ENCODE results near the gene LDB3. TPM values are rescaled to one million over a fixed set of nuclear protein-coding genes. Genes with fewer than 3 reads are reported as not detected.
A peak's percentile ranks its signal among the peaks of the same experiment; 100 is the strongest.

The LDB3 gene
- total and polyA plus RNA-seq, 12 donors, result 162 to 1,738 (median 1,513) TPM

DNA sequence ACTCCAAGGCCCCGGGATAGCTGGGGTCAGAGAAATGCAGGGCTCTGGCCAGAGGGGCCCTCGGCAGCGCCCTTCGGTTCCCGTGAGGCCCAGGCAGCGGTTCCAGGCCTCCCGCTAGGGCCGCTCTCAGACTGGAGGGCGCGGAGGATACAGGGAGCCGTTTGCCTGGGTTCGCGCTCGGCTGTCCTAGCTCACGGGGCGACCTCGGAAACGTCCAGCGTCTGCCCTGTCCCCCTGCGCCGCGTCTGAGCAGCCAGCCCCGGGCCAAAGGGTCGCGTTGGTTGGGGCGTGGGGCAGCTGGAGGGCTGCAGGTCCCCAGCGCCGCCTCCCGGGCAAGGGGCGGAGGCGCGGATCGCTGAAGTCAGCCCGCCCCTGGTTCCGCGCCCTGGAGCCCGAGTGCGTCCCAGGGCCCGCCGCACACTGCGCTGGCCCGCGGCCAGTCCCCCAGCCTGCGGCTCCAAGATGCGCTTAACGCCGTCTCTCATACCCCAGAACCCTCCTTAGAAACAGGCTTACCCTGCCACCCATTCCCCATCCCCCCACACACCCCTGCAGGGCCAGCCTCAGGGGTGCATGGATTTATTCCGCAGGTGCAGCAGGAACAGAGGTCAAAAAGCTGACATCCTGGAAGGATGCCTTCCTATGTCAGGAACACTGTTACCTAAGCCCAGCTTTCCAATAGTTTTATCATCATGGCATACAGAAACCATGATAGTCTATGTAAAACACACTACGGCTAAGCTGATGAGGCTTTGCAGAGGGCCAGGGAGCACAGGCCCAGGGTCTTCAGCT lies 36.1 kb upstream of the LDB3 start:
- TF ChIP-seq, protein P1, sequence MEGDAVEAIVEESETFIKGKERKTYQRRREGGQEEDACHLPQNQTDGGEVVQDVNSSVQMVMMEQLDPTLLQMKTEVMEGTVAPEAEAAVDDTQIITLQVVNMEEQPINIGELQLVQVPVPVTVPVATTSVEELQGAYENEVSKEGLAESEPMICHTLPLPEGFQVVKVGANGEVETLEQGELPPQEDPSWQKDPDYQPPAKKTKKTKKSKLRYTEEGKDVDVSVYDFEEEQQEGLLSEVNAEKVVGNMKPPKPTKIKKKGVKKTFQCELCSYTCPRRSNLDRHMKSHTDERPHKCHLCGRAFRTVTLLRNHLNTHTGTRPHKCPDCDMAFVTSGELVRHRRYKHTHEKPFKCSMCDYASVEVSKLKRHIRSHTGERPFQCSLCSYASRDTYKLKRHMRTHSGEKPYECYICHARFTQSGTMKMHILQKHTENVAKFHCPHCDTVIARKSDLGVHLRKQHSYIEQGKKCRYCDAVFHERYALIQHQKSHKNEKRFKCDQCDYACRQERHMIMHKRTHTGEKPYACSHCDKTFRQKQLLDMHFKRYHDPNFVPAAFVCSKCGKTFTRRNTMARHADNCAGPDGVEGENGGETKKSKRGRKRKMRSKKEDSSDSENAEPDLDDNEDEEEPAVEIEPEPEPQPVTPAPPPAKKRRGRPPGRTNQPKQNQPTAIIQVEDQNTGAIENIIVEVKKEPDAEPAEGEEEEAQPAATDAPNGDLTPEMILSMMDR (IDR thresholded peaks at IDR 0.05), result peak in 5 of 9 donors; percentile 31 to 56 (median 51)
- peaks cover 0 to 54% (median 22%) of the 10 kb centered on the region in 7 donors for H3K27me3 ChIP-seq
- peak; percentile 59 to 85 (median 73) for ATAC-seq
- peak overlapping the region in 8 of 10 donors; percentile 31 to 72 (median 47) for H3K27ac ChIP-seq
- peak; percentile 27 to 65 for DNase-seq
- no peaks in the 10 kb centered on the region for H3K9me3 ChIP-seq
- peaks cover 0 to 31% (median 6%) of the 10 kb centered on the region in 9 donors for H3K4me1 ChIP-seq
- intact Hi-C loops (cut with DNase I), result no loop called here
- WGBS, 2 donors, result 4 to 5% methylated on average over 44 to 49 of the region's 49 CpGs
- H3K36me3 ChIP-seq, result no peaks in the 10 kb centered on the region
- H3K4me3 ChIP-seq, result peak overlapping the region in 9 of 10 donors; percentile 22 to 52 (median 45)

DNA sequence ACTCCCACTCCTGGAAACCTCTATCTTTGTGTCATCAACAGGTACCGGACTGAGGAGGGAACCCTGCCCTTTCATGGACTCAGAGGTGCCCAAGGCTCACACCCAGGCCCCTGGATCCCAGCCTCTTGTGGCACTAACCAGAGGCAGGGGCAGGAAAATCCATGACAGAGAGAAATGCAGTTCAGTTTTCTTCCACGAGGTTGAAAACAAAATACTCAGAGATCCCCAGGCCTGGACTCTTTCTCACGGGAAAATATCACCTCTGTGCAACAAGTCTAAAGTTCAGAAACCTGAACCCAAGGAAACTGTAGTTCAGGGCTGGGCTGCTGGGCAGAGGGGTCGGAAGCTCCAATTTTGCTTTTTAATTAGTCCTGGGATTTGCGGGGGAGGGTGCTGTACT lies 35.4 kb upstream of the LDB3 start:
- Histone ChIP-seq H3K36me3 (no peaks in the 10 kb centered on the region), H3K27ac (no peak overlapping the region), H3K27me3 (peaks cover 0 to 51% (median 22%) of the 10 kb centered on the region in 7 donors), H3K9me3 (no peaks in the 10 kb centered on the region), H3K4me3 (no peak overlapping the region), H3K4me1 (peaks cover 0 to 31% (median 6%) of the 10 kb centered on the region in 9 donors)
- TF ChIP-seq, protein P1 (IDR thresholded peaks at IDR 0.05), result no peak
- intact Hi-C loops (cut with DNase I), result no loop called here
- 69 to 70% methylated on average over 5 of the region's 5 CpGs for WGBS, 2 donors
- DNase-seq, result no peak
- ATAC-seq, result peak in 1 of 8 donors; percentile 14

DNA sequence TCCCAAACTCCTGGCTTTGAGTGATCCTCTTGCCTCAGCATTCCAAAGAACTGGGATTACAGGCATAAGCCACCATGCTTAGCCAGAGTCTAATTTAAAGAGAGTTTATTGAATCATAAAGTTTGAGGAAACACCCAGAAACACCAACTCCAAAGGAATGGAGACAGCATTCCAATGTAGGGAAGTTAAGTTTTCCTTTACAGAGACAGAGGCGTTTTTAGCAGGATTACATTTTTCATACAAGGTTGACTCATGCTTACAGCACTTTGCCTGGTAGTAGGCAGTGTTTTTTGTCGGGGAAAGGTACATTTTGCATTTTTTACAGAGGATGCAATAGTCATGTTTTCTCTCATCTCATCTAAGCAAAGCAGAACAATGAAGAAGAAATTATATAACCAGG lies 32.9 kb upstream of the LDB3 start:
- peaks cover 0 to 42% (median 20%) of the 10 kb centered on the region in 7 donors for H3K27me3 ChIP-seq
- H3K9me3 ChIP-seq, result no peaks in the 10 kb centered on the region
- 59 to 78% methylated on average over 2 of the region's 2 CpGs for WGBS, 2 donors
- TF ChIP-seq, protein P1 (IDR thresholded peaks at IDR 0.05), result no peak
- peaks cover 0 to 24% (median 6%) of the 10 kb centered on the region in 9 donors for H3K4me1 ChIP-seq
- no peak for DNase-seq
- no peaks in the 10 kb centered on the region for H3K36me3 ChIP-seq
- no peak overlapping the region for H3K27ac ChIP-seq
- ATAC-seq, result no peak
- intact Hi-C loops (cut with DNase I), result no loop called here
- H3K4me3 ChIP-seq, result no peak overlapping the region

DNA sequence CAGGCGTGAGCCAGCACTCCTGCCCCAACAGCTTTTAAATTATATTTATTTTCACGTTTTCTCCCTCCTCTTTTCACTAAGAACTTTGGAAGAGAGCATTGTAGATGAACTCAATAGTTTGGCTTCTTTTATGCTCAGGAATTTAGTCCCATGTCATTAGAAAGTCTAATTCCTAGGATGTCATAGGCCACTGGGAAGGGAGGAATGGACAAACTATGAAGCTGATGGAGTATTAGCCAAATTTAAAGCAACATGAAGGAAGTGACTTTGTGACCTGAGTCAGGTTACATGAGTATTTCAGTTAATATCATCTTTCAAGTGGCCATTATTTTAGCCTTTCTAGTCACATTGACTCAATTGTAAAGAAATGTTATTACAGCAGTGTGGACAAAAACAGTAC lies 32.0 kb upstream of the LDB3 start:
- intact Hi-C loops (cut with DNase I), result no loop called here
- Histone ChIP-seq H3K36me3 (no peaks in the 10 kb centered on the region), H3K4me1 (peaks cover 0 to 15% (median 6%) of the 10 kb centered on the region in 9 donors), H3K4me3 (no peak overlapping the region), H3K27ac (no peak overlapping the region), H3K9me3 (no peaks in the 10 kb centered on the region), H3K27me3 (peaks cover 0 to 42% (median 17%) of the 10 kb centered on the region in 7 donors)
- TF ChIP-seq, protein P1 (IDR thresholded peaks at IDR 0.05), result no peak
- no peak for ATAC-seq
- WGBS, 2 donors, result 77 to 79% methylated on average over 2 of the region's 2 CpGs
- DNase-seq, result no peak

Measured in heart right ventricle (tissue), 16 donors.